ENCODE results near the gene MAP3K7CL. TPM values are rescaled to one million over a fixed set of nuclear protein-coding genes. Genes with fewer than 3 reads are reported as not detected.

Gene MAP3K7CL
- total and polyA plus RNA-seq, 2 of the 8 experiments (the other 6 are each of a cell fraction or from before 2014, with no cell fraction given) = not detected

DNA sequence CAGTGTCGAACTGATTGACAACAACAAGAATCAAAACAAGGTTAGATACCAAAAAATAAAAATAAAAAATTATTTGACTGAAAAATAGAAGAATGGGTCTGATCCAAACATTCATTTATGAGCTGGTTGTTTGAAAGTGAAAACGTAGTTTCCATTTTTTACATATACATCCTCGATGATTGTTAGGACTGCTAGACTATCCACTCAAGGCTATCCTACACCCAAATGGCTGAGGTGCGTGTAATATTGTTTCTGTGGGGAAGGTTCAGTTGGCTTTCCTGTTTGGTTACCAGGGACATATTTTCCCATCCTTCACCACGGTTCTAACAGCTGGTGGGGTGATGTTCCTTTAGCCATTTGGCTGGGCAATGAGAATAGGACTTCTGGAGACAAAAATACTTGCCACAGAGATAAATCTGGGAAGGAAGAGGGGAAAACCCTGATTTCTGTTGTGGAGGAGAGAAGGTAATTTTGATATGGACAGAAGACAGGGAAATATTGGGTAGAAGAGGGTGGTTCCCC lies 66.3 kb downstream of the MAP3K7CL start (continued):
- no peak for TF ChIP-seq CHD2 (IDR thresholded peaks at IDR 0.05; ENCODE audit: low read length)
- no peak for TF ChIP-seq TBP (IDR thresholded peaks at IDR 0.05; ENCODE audit: low read depth, low read length)
- TF ChIP-seq, protein P1, sequence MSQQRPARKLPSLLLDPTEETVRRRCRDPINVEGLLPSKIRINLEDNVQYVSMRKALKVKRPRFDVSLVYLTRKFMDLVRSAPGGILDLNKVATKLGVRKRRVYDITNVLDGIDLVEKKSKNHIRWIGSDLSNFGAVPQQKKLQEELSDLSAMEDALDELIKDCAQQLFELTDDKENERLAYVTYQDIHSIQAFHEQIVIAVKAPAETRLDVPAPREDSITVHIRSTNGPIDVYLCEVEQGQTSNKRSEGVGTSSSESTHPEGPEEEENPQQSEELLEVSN (IDR thresholded peaks at IDR 0.05) = no peak
- TF ChIP-seq FOSL1 (IDR thresholded peaks at IDR 0.05; ENCODE audit: insufficient read depth, low read depth, low read length) = no peak
- no peak for TF ChIP-seq POLR2A (IDR thresholded peaks at IDR 0.05; ENCODE audit: control extremely low read depth in 1 of 2, low read depth in 2 of 2, low read length in 2 of 2)
- TF ChIP-seq GABPA (IDR thresholded peaks at IDR 0.05; ENCODE audit: borderline replicate concordance, insufficient read depth, low read length) = no peak
- TF ChIP-seq EP300 (IDR thresholded peaks at IDR 0.05; ENCODE audit: borderline replicate concordance in 1 of 2, low read depth in 2 of 2, low read length in 2 of 2) = no peak
